Putamen (tissue), 1 donor: Measurements from ENCODE around the gene MCM8.

Experiments used
- DNase-seq: peaks from one replicate; pipeline ENCODE4 v3.0.0-alpha.2; 2016; ENCODE audit warnings: low spot score

The MCM8 gene

DNA sequence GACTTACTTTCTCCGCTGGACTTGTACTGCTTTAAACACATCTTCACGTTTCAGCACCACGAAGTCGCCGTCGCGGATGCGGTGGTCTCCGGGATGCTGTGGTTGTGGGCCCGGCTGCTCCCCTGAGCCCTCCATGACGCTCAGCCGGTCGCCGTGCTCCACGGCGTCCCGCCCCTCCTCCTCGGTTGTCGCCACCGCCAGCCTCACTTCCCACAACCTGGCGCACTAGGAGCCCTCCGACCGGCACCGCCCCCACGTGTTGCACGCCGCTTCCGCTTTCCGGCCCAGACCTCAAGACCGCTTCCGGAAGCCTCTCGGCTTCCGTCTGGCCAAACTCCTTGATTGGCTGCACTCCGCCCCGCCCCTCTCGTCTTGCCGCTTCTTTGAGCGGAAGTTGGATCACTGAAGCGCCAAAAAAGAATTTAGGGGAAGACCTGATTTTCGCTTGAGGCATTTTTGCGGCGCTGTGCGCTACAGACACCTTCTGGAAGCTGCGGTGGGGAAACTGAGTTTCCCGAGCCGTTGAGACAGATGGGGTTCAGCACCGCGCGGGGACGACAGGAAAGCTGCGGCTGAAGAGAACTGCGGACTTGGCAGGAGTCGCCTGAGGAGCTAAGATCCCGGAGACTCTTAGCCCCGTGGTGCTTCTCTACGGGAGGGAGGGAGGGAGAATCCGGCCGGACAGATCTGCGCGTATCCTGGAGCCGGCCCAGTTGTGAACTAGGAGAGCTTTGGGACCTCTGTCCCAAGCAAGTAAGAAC lies at the start of gene MCM8, which contains the start of gene TRMT6:
TSS of gene MCM8 (plus strand) at position 382 of the 761 bp plus-strand sequence. CDS start 1,364 bp downstream, outside the sequence.
TSS of gene TRMT6 (minus strand) at position 263 of the 761 bp plus-strand sequence. CDS start at position 135, 128 bp downstream.
- DNase-seq: peak; percentile 93

DNA sequence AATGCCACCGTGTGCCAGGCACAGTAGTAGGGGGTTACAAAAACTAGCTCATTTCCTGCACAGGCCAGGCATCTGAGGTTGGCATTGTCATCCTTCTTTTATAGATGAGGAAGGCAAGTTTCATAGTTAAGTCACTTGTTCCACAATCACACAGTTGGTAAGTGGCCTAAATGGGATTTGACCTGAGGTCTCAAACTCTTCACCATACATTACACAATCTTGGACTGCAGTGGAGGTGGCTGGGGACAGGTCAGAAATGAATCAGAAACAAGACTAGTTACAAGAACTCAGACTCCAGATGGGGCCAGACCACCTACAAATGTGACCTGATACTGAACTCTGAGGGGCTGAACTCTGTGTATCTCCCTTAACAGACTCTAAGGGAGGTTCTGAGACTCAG lies 49.5 kb upstream of the MCM8 start:
- DNase-seq: no peak

DNA sequence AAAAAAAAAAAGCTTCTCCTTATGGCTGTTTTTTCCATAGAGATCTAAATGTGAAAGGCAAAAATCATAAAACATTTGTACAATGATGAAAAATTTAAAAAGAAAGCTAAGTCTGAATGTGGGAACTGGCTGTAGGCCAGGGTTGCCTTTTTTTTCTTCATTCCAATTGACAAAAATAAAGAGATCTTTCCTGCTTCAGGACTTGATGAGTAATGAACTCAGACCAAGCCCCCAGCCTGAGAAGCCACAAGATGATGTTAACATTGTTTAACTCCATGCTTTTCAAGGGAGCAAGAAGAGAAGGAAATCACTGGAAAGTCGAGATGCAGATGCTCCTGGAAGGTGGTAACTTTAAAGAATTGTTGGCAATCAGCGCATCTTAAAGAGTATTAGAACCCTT lies 41.5 kb upstream of the MCM8 start:
- DNase-seq: no peak

DNA sequence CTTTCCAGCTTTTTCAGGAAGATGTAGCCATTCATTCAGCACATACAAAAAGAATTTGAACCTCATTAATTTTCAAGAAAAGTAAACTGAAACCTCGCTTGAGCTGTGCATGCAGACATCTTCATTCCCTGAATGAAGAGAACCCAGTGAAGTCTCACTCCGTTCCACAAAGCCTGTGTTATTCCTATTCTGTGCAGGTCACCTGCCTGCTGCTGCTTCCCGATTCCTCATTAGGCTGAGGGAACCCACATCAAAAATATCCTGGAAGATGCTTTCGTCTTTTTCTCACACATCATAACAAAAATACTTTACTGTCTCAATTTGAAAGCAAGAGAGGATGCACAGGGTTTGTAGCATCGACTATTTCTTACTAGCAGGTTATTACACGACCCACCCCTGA lies 40.3 kb upstream of the MCM8 start:
- DNase-seq: no peak

DNA sequence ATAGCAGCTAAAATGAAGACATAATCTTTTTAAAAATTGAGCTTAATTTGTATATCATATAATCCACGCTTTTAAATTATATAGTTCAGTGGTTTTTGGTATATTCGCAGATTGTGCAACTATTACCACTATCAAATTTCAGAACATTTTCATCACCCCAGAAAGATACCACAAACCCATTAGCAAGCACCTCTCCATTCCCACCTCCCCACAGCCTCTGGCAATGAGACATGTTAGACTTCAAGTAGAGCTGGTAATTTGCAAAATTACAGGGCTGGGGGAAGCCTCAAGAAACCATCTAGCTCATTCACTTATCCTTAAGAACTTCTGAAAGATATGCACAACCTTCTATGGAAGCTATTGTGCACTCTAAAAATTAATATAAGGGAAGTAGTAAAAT lies 37.3 kb upstream of the MCM8 start:
- DNase-seq: no peak

DNA sequence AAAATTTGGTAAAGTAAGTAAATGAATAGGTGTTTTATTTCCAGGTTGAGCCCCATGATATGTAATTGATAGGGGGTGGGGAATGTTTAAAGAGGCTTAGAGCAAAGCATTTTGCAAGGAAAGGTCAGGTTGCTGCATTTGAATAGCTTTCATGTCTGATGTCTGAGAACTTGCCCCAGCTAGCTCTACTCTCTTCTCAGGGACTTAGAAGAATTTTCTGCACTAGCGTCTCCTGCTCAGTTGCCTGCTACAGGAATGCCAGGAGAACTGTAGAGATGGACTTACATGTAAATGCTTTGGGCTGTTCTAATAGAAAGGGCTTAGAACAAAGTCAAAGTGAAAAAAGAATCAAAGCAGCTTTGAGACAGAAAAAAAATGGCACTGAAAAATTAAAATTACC lies 35.6 kb upstream of the MCM8 start:
- no peak for DNase-seq

DNA sequence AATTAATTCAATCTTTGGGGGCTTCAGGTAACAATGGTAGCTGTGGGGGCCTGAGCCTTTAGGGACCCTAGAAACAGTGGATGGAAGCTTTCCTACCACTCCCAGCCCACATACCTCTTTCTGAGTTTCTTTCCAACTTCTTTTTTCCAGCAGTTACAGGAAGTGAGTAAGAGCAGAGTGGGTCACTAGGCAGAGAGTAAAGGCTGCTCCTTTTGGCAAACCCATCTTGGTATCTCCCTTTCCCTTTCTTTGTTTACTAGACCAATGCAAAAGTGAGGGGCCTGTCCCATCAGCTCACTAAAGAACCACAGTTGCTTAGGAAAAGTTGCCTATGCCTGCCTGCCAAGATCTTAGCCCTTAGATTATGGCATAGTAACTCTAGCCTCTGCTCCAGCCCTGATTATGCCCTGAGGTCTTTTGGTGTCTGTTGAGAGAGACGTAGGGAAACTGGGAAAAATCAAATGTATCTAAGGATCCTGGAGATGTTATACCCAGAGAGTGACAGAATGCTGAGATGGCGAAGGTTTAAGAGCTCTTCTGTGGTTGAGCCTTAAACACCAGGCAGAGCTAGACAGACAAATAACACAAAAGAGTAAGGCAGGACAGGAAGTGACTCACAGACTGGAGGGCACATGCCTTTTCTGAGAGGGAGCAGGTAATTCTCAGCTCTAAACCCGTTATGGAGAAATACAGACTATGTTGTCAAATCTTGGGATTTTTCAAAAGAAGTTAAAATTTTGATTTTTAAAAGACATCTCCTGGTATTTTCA lies 31.4 kb upstream of the MCM8 start:
- DNase-seq: no peak

DNA sequence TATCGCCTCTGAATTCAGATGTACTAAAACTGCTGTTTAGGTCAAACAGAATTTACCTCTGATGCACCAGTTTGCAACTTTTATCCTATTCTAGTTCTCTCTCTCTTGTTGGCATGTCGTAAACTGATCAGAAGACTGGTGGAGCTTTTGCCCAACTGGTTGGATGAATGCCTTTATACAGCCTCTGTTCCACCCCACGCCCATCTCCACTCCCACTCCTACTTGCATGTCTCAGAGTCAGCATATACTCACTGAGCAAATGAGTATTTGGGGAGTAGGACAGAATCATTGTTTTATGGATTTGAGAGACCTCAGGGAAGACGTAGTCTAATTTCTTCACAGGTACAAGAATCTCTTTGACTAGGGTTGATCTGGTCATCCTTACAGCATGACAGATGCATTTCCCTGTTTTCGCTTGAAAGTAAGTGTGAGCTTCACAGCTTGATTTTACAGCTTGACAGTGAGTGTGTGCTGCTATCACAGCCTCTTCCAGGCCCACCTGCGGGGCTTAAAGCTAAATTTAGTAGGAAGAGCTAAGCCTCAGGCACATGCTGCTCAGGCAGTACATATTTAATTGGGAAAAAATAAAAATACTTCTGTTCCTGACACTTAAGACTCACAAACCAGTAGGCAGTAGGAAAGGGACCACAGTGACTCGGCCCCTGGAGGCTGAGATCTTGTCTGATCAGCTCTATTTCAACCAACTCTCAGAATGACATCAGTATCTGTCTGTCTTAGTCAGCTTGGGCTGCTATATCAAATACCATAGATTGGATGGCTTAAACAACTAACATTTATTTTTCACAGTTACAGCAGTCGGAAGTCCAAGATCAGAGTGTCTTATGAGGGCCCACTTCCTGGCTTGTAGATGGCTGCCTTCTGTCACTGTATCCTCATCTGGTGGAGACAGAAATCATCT lies 30.6 kb upstream of the MCM8 start:
- no peak for DNase-seq

DNA sequence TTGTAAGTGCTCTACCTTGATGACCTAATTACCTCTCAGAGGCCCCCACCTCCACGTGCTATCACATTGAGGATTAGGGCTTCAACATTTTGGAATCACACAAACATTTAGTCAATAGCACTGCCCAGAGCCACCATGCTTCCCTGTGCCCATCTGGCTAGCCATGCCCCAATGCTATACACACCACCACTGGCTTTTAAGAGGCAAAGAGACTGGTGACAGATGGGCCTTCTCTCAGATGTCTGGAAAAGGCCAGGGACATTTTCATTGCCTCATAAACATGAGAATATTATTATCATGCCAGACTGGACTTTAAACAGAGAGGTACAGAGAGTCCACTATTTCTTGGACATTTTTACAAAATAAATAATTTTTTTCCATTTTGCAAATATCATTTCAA lies 29.9 kb upstream of the MCM8 start:
- no peak for DNase-seq

DNA sequence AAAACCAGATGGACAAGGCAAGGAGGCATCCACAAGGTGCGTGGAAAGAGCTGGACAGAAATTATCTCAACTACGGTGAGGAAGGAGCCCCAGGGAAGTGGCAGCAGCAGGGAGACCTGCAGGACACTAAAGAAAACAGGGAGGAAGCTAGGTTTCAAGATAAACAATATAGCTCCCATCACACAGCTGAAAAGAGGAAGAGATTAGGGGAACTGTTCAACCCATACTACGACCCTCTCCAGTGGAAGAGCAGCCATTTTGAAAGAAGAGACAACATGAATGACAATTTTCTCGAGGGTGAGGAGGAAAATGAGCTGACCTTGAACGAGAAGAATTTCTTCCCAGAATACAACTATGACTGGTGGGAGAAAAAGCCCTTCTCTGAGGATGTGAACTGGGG lies 27.0 kb upstream of the MCM8 start:
- no peak for DNase-seq

DNA sequence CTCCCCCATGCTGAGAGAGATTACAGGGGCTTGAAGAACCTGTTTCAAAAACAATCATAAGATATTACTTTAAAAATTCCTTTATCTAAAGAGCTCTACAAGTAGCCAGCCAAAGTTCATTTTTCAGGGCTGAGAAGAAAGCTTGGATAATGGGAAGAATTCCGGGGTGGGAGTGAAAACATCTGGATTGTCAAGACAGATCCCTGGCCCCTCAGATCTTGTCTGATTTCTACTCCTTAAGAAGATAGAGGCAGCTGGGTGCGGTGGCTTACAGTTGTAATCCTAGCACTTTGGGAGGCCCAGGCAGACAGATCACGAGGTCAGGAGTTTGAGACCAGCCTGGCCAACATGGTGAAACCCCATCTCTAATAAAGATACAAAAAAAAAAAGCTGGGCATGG lies 24.9 kb upstream of the MCM8 start:
- no peak for DNase-seq

DNA sequence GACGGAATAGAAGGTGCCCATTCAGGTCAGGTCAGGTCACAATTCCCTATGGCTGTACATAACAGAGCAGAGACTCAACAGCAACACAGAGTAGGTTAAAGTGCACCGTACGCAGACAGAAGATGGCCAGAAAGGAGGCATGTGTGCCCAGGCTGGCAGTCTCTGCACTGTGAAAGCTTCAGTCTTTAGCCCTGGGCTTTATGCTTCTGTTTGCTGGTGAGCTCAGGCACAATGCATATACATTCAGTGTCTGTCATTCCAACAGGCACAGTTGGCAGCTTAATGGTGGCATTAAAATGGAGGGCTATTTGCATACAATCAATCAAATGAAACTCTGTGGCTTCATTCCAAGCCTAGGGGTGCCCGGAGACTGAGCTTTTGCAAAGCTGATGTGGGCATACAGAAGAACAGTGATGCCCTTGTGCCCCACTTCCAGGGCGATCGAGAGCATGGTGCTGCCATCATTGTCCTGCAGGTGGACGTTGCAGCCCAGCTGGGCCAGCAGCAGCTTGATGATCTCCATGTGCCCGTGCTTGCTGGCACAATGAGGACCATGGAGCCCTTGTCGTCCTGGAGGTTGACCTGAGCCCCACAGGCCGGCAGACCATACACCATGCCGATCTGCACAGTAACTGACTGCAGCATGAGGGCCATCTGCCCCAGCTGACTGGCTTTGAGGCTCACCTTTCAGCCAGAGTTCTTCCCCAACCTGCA lies 22.5 kb upstream of the MCM8 start:
- no peak for DNase-seq

DNA sequence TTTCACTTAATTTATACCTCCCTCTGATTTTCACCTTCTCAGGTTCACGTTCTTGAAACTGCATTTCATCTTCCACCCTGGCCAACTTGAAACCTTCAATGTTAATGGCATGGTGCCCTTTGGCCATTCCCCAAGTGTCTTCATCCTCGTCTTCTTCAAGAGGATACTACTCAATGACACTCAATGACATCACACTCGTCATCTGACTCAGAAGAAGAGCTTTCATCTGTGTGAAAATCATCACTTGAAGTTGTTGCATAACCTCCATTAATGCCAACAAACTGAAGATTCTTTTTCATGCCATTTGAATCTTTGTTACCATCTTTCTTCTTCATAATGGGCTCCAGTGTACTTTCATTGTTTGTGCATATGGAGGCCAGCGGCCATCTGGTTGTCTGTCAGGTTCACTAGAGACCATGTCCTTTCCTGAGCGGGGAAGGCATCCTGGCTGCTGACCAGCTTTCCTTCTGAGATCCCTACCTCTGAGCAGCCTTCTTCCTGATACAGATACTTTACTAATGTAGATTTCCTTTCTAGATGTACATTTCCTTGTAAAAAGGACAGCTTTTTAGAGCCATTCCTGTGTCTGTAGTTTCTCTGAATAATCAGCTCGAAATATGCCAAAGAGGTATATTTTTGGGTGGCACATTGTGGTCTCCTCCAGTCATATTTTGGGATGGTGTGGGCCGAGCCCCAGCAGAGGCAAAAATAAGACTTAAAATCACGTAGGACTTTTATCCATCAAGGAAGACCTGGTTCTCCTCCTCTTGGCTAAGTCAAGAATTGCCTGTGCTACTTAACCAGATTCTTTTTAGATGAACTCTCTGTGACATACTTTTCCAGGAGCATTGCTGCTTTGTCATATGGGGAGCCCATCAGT lies 21.4 kb upstream of the MCM8 start:
- DNase-seq: no peak

DNA sequence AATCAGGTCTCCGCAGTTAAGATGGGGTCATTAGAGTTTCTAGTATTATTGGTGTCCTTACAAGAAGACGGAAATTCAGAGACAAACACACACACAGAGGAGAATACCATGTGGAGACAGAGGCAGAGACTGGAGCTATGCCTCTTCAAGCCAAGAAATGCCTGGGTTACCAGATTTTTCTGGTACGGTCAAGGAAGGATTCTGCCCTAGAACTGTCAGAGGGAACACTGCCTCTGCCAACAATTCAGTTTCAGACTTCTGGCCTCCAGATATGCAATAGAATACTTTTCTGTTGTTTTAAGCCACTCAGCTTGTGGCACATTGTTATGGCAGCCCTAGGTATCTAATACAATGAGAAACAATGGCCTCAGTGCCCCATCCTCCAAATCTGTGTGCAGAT lies 19.0 kb upstream of the MCM8 start:
- DNase-seq: no peak

DNA sequence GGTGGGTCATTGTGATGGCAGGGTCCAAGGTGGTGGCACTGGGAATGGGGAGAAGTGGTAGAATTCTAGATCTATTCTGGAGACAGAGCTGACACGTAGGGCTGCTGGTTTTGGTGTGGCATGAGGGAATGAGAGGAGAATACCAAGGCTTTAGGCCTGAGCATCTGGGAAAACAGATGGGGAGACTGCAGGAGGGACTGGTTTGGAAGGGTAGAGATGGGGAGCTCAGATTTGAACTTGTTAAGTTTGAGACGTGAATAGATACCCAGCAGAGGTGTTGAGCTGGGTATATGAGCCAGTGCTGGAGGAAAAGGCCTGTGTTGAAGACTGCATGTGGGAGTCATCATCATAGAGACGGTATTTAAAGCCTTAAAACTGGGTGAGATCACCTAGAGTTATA lies 17.7 kb upstream of the MCM8 start:
- DNase-seq: no peak

DNA sequence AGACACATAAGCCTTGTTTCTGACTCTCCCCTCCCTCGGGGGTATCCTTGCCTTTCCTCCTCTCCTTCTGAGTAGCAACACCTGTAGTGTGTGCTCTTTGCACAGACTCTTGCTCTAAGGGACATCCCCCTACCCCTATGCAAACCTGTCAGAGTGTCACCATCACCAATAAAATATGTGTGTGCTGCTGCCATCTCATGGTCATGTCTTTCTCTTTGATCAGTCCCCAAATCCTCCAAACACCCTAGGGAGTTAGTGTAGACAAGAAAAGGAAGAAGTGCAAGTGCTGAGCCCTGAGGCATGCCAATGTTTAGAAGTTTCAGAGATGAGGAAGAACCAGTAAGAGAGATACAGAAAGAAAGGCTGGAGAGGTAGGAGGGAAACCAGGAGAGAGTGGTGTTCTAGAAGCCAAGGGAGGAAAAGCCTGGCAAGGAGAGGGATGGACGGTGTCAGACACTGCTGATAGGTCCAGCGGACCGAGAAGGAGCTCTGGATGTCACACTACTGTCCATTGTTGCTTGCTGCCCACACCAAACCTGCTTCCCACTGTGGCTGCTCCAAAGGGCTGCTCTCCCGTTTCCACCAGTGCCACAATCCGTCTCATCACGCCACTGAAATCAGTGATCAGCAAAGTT lies 16.5 kb upstream of the MCM8 start:
- no peak for DNase-seq

DNA sequence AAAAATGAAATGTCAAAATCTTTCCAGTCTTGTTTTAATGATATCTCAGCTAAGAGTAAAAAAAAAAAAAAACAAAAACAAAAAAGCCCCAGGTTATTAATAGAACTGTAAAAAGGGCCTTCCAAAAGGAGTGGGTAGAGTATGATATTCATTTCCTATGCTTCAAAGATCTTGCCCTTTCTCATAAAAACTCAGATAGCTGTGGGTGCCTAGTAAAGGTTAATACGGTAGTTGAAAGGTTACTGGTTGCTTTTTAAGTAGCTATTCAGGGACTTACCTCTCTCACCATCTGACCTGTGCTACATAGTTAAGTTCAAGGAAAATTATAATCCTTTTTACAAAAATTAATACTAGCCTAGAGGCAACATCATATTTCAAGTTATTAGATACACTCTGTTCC lies 15.1 kb upstream of the MCM8 start:
- no peak for DNase-seq

DNA sequence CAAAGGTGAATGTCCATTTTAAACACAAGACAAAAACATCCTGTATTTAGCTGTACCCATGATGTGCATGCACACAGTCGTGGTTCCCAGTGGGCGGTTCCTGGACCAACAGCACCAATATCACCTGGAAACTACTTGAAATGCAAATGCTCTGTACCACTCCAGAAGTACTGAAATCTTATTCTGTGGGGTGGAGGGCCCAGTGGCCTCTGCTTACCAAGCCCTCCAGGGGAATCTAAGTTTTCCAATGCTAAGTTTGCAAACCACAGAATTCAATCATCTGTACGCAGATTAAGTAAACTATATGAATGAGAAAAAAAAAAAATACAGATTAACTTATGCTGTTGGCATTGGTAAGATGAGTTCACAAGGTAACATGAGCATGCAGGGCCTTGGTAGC lies 14.2 kb upstream of the MCM8 start:
- DNase-seq: no peak

DNA sequence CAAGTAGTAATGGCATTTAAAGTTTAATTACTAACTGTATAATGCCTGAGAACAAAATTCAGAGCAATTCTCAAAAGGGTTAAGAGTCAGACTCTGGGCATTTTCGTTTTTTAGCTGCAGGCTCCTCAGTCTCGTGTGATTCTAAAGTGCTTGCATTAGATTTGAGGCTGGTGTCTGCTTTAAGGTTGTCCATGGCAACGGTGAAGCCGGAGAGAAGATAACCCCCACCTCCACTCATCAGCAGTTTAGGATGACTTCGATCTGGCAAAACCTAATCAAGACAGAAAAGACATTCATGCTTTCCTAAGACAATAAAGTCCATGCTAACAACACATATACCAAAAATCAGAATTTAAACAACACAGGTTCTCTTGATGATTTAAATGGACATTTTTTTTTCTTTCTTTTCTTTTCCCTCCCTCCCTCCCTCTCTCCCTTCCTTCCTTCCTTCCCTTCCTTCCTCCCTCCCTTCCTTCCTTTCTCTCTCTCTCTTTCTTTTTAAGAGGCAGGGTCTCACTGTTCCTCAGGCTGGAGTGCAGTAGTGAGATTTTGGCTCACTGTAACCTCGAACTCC lies 11.9 kb upstream of the MCM8 start:
- DNase-seq: no peak

DNA sequence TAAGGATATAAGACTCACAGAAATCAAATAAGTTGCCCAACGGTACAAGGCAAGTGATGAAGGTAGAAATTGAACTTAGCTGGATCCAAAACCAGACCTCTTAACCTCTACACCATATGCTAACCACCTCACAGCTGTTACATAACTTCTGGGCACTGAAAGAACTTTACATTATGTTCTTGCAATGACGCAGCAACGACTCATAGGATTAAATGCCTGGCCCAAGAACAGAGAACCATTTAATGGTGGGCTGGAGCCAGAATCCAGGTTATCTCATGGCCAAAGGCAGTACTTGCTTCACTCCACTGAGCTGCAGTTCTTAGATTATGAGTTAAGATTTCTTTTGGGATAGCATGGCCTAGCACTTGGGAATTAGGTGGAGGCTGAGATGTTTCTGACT lies 4.5 kb upstream of the MCM8 start:
- no peak for DNase-seq
